Loucy (cell line): ENCODE measurements around the gene FBLN7.

Experiments used
- EZH2phosphoT487 ChIP-seq: fragments of 200-600 bp; IDR thresholded peaks from 2 replicates; pipeline ENCODE4 v1.6.1; 2018; ENCODE audit warnings: antibody characterized with exemption, mild to moderate bottlenecking, moderate library complexity, borderline replicate concordance
- TF ChIP-seq, protein P1 (sequence below): fragments of 200-600 bp; sonication (generic); conservative IDR thresholded peaks from 2 replicates; pipeline ENCODE4 v1.5.1; 2014; ENCODE audit warnings: mild to moderate bottlenecking, antibody characterized with exemption, low read length

DNA sequence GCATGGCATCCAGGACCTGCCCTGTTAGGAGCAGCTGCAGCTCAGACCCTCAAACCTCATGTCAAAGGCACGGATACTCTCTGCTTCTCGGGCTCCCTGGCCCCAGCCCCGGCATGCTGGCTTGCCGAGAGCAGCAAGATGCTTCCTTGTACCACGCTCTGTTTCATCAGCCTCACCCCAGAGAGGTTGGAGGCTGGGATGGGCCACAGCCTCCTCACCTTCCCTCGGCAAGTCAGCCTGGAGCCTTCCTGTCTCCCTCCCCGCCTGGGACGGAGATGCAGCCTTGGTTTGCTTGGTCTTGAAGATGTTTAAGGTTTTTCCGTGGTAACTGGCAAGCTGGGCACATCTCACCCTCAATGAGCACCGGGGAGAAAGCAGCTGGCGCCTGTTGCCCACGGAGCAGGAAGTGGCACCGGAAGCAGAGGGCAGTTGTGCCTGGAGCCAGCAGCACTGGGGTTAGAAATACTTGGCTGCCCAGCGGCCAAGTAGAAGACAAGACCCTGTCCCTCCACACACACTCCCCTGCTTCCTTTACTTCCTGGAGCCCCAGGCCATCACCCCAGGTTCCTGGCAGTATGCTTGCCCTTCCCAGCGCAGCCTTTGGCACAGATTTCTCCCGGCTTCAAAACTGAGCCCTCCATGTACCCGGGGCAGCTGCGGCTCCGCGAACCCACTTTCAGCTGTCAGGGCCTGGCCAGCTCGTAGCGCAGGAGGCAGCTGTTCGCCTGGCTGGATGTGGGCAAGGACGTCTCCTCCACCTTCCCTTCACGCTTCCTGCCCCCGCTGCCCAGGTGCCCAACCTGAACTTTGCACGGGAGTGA, 17.4 kb downstream of the FBLN7 start:
- TF ChIP-seq, protein P1, sequence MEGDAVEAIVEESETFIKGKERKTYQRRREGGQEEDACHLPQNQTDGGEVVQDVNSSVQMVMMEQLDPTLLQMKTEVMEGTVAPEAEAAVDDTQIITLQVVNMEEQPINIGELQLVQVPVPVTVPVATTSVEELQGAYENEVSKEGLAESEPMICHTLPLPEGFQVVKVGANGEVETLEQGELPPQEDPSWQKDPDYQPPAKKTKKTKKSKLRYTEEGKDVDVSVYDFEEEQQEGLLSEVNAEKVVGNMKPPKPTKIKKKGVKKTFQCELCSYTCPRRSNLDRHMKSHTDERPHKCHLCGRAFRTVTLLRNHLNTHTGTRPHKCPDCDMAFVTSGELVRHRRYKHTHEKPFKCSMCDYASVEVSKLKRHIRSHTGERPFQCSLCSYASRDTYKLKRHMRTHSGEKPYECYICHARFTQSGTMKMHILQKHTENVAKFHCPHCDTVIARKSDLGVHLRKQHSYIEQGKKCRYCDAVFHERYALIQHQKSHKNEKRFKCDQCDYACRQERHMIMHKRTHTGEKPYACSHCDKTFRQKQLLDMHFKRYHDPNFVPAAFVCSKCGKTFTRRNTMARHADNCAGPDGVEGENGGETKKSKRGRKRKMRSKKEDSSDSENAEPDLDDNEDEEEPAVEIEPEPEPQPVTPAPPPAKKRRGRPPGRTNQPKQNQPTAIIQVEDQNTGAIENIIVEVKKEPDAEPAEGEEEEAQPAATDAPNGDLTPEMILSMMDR: no peak
- no peak for TF ChIP-seq EZH2phosphoT487
